Parathyroid adenoma (tissue), 2 donors: ENCODE measurements around the gene TFDP1.

Experiments used
- H2AFZ ChIP-seq: fragments of 300-600 bp; sonication (generic); one replicate; pipeline ENCODE4 v1.7.0; 2017; ENCODE audit warnings: antibody characterized with exemption, mild to moderate bottlenecking
- H3K27ac ChIP-seq: fragments of 300-600 bp; sonication (generic); one replicate; pipeline ENCODE4 v1.7.0; 2017
- H3K27me3 ChIP-seq: fragments of 300-600 bp; sonication (generic); one replicate; pipeline ENCODE4 v1.7.0; 2017; ENCODE audit warnings: low read length; ENCODE audit not compliant: control insufficient read depth, insufficient read depth
- H3K36me3 ChIP-seq: fragments of 300-600 bp; sonication (generic); one replicate; pipeline ENCODE4 v1.7.0; 2017; ENCODE audit warnings: low read length; ENCODE audit not compliant: control insufficient read depth, insufficient read depth
- H3K4me1 ChIP-seq: fragments of 300-600 bp; sonication (generic); one replicate; pipeline ENCODE4 v1.7.0; 2017; ENCODE audit warnings: control low read depth
- H3K4me2 ChIP-seq: fragments of 300-600 bp; sonication (generic); one replicate; pipeline ENCODE4 v1.7.0; 2017; ENCODE audit warnings: low read length
- H3K4me3 ChIP-seq: fragments of 300-600 bp; sonication (generic); one replicate; pipeline ENCODE4 v1.7.0; 2017; ENCODE audit warnings: low read depth, low read length
- H3K79me2 ChIP-seq: fragments of 300-600 bp; sonication (generic); one replicate; pipeline ENCODE4 v1.7.0; 2017; ENCODE audit warnings: control low read depth
- H3K9ac ChIP-seq: fragments of 300-600 bp; sonication (generic); one replicate; pipeline ENCODE4 v1.7.0; 2017; ENCODE audit warnings: mild to moderate bottlenecking
- H3K9me3 ChIP-seq: fragments of 300-600 bp; sonication (generic); one replicate; pipeline ENCODE4 v1.7.0; 2017; ENCODE audit warnings: low read length; ENCODE audit not compliant: control insufficient read depth
- TF ChIP-seq, protein P1 (sequence below): fragments of 300-600 bp; sonication (generic); IDR thresholded peaks from one replicate; pipeline ENCODE4 v1.7.0; 2017; ENCODE audit warnings: antibody characterized with exemption, mild to moderate bottlenecking
- donor health status: primary hyperparathyroidism.

TFDP1 gene

DNA sequence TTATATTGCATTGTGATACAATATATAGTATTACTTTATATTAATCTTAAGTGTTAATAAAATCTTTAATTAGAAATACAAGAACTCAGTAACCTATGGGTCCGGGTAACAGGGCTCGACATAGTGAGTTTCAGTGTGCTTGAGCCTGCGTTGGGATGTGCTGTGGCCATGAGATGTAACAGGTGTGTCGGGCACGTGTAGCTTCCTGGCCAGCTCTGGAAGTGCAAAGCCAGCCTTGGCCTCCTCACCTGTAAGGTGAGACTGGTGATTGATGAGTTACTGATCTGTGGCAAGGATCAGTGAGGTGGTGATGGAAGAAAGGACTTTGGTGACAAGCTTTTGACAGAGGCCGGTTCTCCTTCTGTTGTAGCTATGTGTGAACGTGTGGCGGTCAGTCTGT, 54.3 kb downstream of the TFDP1 start:
- Histone ChIP-seq H2AFZ (no peak overlapping the region), H3K36me3 (no peaks in the 10 kb centered on the region), H3K27ac (no peak overlapping the region), H3K9me3 (no peaks in the 10 kb centered on the region), H3K27me3 (no peaks in the 10 kb centered on the region), H3K4me2 (no peak overlapping the region), H3K4me1 (peaks cover 7% of the 10 kb centered on the region), H3K9ac (no peak overlapping the region), H3K79me2 (no peaks in the 10 kb centered on the region), H3K4me3 (no peak overlapping the region)
- TF ChIP-seq, protein P1, sequence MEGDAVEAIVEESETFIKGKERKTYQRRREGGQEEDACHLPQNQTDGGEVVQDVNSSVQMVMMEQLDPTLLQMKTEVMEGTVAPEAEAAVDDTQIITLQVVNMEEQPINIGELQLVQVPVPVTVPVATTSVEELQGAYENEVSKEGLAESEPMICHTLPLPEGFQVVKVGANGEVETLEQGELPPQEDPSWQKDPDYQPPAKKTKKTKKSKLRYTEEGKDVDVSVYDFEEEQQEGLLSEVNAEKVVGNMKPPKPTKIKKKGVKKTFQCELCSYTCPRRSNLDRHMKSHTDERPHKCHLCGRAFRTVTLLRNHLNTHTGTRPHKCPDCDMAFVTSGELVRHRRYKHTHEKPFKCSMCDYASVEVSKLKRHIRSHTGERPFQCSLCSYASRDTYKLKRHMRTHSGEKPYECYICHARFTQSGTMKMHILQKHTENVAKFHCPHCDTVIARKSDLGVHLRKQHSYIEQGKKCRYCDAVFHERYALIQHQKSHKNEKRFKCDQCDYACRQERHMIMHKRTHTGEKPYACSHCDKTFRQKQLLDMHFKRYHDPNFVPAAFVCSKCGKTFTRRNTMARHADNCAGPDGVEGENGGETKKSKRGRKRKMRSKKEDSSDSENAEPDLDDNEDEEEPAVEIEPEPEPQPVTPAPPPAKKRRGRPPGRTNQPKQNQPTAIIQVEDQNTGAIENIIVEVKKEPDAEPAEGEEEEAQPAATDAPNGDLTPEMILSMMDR, result no peak

DNA sequence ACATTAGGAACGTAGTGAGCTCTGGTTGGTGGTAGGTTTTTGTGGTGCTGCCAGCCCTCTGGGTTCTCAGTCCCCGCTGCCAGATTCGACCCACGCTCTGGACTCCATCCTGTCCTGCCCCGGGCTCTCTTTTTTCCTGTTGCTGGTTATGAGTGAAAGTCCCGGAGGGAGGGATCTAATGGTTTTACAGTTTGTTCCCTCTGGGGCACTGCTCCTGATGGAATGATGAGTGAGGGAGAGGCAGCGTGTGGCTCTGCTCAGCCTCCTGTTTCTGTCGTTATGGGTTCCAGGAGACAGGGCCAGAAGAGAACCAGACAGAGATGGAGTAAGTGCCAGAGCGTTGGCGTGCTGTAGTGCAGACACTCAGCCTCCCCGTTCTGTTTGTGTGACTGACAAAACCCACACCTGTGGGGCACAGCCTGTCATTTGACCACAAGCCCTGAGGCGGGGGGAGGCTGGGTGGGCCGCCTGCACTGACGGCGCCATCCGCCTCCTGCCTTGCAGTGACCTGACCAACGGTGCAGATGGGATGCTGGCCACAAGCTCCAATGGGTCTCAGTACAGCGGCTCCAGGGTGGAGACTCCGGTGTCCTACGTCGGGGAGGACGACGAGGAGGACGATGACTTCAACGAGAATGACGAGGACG, 55.2 kb downstream of the TFDP1 start:
- no peaks in the 10 kb centered on the region for H3K27me3 ChIP-seq
- no peaks in the 10 kb centered on the region for H3K36me3 ChIP-seq
- TF ChIP-seq, protein P1, result no peak
- H3K79me2 ChIP-seq, result no peaks in the 10 kb centered on the region
- no peaks in the 10 kb centered on the region for H3K9me3 ChIP-seq
- H3K4me1 ChIP-seq, result peaks cover 8% of the 10 kb centered on the region
- no peak overlapping the region for H2AFZ ChIP-seq
- no peak overlapping the region for H3K4me2 ChIP-seq
- no peak overlapping the region for H3K27ac ChIP-seq
- H3K4me3 ChIP-seq, result no peak overlapping the region
- no peak overlapping the region for H3K9ac ChIP-seq

DNA sequence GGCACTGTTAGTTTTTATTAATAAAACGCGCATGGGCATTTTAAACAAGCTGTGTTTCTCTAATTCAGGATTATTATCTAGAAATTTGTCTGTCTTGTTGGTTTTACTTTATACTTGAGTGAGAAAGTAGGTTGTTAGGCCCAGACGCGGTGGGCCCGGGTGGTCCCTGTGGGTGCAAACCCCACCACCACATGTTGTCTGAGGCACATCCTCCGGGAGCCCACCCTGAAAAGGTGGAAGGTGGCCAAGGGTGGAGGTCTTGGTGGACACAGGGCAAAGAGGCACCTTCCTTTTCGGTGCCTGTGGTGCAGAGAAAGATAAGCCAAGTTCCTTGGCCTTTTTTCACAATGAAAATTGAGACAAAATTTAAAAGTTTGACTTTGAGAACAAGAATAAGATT, 56.9 kb downstream of the TFDP1 start:
- Histone ChIP-seq H3K9ac (no peak overlapping the region), H3K9me3 (no peaks in the 10 kb centered on the region), H3K4me2 (no peak overlapping the region), H3K27me3 (no peaks in the 10 kb centered on the region), H3K36me3 (no peaks in the 10 kb centered on the region), H3K27ac (no peak overlapping the region), H3K79me2 (no peaks in the 10 kb centered on the region), H3K4me1 (peaks cover 8% of the 10 kb centered on the region), H2AFZ (no peak overlapping the region), H3K4me3 (no peak overlapping the region)
- TF ChIP-seq, protein P1, result no peak

DNA sequence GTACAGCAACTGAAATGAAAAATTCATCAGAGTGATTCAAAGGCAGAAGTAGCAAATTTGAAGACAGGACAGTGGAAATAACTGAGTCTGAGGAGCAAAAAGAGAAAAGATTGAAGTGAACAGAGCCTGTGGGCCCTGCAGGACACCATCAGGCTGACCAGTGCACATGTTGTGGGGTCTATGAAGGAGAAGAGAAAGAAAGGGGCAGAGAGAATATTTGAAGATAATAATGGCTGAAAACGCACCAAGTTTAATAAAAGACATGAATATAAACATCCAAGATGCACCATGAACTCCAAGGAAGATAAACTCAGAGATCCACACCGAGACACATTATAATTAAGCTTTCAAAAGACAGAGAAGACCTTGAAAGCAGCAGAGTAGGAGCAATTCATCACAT, 58.0 kb downstream of the TFDP1 start:
- Histone ChIP-seq H3K27me3 (no peaks in the 10 kb centered on the region), H3K9me3 (no peaks in the 10 kb centered on the region), H3K79me2 (no peaks in the 10 kb centered on the region), H3K4me2 (peak overlapping the region; percentile 12), H3K27ac (no peak overlapping the region), H2AFZ (no peak overlapping the region), H3K9ac (no peak overlapping the region), H3K4me1 (peaks cover 8% of the 10 kb centered on the region), H3K4me3 (no peak overlapping the region), H3K36me3 (no peaks in the 10 kb centered on the region)
- TF ChIP-seq, protein P1, result no peak

DNA sequence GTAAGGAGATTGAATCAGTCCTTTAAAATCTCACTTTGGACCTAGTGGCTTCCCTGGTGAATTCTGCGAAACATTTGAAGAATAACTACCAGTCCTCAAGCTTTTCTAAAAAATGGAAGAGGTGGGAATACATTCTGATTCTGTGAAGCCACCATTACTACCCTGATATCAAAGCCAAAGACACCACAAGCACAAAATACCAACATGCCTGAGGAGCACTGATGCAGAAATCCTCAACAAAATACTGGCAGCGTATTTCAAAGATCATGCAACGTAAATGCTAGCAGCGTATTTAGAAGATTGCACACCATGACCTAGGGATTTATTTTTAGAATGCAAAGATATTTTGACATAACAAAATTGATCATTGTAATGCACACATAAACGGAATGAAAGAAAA, 59.0 kb downstream of the TFDP1 start:
- H3K36me3 ChIP-seq, result no peaks in the 10 kb centered on the region
- H3K27me3 ChIP-seq, result no peaks in the 10 kb centered on the region
- peak overlapping the region; percentile 46 for H3K4me2 ChIP-seq
- peaks cover 11% of the 10 kb centered on the region for H3K4me1 ChIP-seq
- no peak overlapping the region for H3K9ac ChIP-seq
- H2AFZ ChIP-seq, result no peak overlapping the region
- peak overlapping the region; percentile 36 for H3K27ac ChIP-seq
- TF ChIP-seq, protein P1, result no peak
- H3K4me3 ChIP-seq, result peak overlapping the region; percentile 7
- no peaks in the 10 kb centered on the region for H3K9me3 ChIP-seq
- H3K79me2 ChIP-seq, result no peaks in the 10 kb centered on the region
